Spinal cord (tissue), 10 donors: ENCODE results near the gene TEAD2. TPM values are rescaled to one million over a fixed set of nuclear protein-coding genes. Genes with fewer than 3 reads are reported as not detected.
A peak's percentile ranks its signal among the peaks of the same experiment; 100 is the strongest.
"Not testable (repeated sequence)": the region's sequence is repeated elsewhere in the genome, so short reads cannot be mapped to it uniquely, and the experiment has no call there.

Source experiments
- DNase-seq, 6 donors: peaks; one replicate each; pipeline versions ENCODE4 v3.0.0 to v3.0.0-alpha.2; 2013 to 2015; ENCODE audit warnings: low spot score in 6 of 6, low read depth in 4 of 6
- H3K27ac ChIP-seq: one replicate; pipeline ENCODE4 v1.5.1; 2013; ENCODE audit warnings: low read depth, low read length, control low read depth
- H3K27me3 ChIP-seq: one replicate; pipeline ENCODE4 v1.6.1; 2013; ENCODE audit warnings: low read length; ENCODE audit not compliant: control insufficient read depth, insufficient read depth
- H3K36me3 ChIP-seq: one replicate; pipeline ENCODE4 v1.6.1; 2013; ENCODE audit warnings: low read length; ENCODE audit not compliant: control insufficient read depth, insufficient read depth
- H3K4me1 ChIP-seq: one replicate; pipeline ENCODE4 v1.6.1; 2013; ENCODE audit warnings: low read length; ENCODE audit not compliant: control insufficient read depth, insufficient read depth
- H3K4me3 ChIP-seq: one replicate; pipeline ENCODE4 v1.5.1; 2013; ENCODE audit warnings: low read depth, low read length, control low read depth
- H3K9me3 ChIP-seq: one replicate; pipeline ENCODE4 v1.6.1; 2013; ENCODE audit warnings: low read length; ENCODE audit not compliant: control insufficient read depth, insufficient read depth
- WGBS: methylation state at CpG from one replicate; pipeline ENCODE4 v1.1.5; 2013; ENCODE audit warnings: missing lambda C conversion rate; ENCODE audit not compliant: insufficient coverage; 5-methylcytosine and 5-hydroxymethylcytosine counted together
- polyA plus RNA-seq, 2 donors: library from polyadenylated mRNA; unstranded; fragments of 120-200 nt; gene quantifications; one replicate each; pipeline ENCODE4 v1.2.1, GENCODE V29; 2013; ENCODE audit not compliant: insufficient read length in 2 of 2
- total RNA-seq, 2 donors: library from RNA; depleted of rRNA in 1 of 2; stranded (reverse); fragments of 120-200 nt in 1 of 2; fragments of >200 nt in 1 of 2; gene quantifications; one replicate each; pipeline versions ENCODE4 v1.2.3 to v1.2.4, GENCODE V29; 2013 to 2014
- donor health status: healthy.

TEAD2 gene
- total and polyA plus RNA-seq, 4 donors: 10.6 to 35.6 (median 33.3) TPM

DNA sequence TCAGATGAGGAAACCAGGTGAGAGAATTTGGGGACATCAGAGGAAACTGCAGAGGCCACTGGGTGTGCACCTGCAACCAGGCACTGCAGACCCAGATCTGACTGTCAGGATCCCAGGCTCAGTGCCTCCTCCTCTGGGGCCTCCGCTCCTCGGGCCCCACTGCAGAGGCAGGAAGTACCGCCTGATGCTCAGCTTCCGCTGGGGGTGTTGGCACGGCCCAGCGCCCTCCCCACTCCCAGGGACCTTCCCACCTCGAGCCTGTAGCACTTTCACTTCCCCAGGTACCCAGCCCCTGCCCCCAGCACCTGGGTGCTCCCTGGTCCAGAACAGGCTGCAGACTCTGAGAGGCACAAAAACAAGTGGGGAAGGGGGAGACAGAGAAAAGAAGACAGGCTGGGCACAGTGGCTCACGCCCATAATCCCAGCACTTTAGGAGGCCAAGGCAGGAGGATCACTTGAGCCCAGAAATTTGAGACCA, 28.4 kb downstream of the TEAD2 start:
- Histone ChIP-seq H3K27me3 (peaks cover 4% of the 10 kb centered on the region), H3K4me1 (peaks cover 15% of the 10 kb centered on the region), H3K27ac (no peak overlapping the region), H3K36me3 (peaks cover 9% of the 10 kb centered on the region), H3K4me3 (no peak overlapping the region), H3K9me3 (no peaks in the 10 kb centered on the region)
- DNase-seq: no peak
- 63% methylated on average over 6 of the region's 8 CpGs for WGBS

DNA sequence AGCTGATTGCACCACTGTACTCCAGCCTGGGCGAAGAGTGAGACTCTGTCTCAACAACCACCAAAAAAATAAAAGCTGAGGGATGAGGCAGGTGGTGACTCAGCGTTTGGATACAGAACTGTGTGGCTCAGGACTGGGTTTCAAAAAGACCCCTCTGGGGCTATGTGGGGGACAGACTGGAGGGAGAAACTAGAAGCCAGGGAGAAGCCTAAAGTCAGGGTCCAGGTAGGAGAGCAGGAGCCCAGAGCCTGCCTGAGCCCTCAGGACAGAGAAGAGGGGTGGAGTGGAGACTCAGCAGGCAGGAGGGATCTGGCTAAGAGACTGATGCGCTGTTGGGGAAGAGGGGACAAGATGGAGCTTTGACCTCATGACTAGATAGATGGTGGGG, 28.8 kb downstream of the TEAD2 start:
- Histone ChIP-seq H3K27me3 (peaks cover 2% of the 10 kb centered on the region), H3K27ac (no peak overlapping the region), H3K4me1 (peaks cover 11% of the 10 kb centered on the region), H3K4me3 (no peak overlapping the region), H3K36me3 (peaks cover 9% of the 10 kb centered on the region), H3K9me3 (no peaks in the 10 kb centered on the region)
- no peak for DNase-seq
- 89% methylated on average over 1 of the region's 3 CpGs for WGBS

DNA sequence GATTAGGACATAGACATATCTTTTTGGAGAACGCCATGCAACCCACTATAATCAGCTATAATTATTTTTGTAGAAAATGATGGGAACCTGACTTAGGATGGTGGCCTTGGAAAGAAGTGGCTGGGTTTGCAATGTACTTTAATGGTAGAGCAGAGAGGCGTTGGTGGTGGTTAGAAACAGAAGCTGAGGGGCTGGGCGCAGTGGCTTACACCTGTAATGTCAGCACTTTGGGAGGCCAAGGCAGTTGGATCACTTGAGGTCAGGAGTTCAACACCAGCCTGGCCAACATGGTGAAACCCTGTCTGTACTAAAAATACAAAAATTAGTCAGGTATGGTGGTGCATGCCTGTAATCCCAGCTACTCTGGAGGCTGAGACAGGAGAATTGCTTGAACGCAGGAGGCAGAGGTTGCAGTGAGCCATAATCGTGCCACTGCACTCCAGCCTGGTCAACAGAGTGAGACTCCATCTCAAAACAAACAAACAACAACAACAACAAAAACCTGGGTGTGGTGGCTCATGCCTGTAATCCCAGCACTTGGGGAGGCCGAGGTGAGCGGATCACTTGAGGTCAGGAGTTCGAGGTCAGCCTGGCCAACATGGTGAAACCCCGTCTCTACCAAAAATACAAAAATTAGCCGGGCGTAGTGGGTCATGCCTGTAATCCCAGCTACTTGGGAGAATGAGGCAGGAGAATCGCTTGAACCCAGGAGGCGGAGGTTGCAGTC, 29.4 kb downstream of the TEAD2 start:
- H3K9me3 ChIP-seq, H3K4me3 ChIP-seq, H3K4me1 ChIP-seq, H3K27ac ChIP-seq, H3K27me3 ChIP-seq, H3K36me3 ChIP-seq, DNase-seq: not testable (repeated sequence)
- WGBS: 98% methylated on average over 8 of the region's 13 CpGs

DNA sequence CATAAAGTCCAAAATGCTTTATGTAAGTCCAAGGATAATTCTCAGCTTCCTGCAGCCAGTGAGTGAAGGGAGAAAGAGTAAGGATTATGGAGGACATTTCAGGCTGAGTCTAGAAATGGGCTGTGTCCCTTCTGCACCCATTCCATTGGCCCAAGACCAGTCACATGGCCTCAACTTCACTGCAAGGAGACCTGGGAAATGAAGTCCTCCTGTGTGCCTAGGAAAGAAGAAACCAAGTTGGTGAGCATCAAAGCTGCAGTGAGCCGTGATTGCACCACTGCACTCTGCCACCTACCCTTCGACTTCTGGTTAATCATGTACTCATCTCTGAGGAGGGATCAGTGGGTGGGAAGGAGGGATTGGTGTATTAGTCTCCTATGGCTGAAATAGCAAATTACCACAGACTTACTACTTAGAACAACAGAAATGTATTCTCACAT, 30.6 kb downstream of the TEAD2 start:
- H3K27ac ChIP-seq: no peak overlapping the region
- H3K4me1 ChIP-seq: peaks cover 3% of the 10 kb centered on the region
- no peaks in the 10 kb centered on the region for H3K27me3 ChIP-seq
- no peak overlapping the region for H3K4me3 ChIP-seq
- peaks cover 4% of the 10 kb centered on the region for H3K36me3 ChIP-seq
- no CpG with 5 or more reads among the region's 2 CpGs for WGBS
- no peaks in the 10 kb centered on the region for H3K9me3 ChIP-seq
- peak in 3 of 6 donors; percentile 22 to 83 (median 70) for DNase-seq

DNA sequence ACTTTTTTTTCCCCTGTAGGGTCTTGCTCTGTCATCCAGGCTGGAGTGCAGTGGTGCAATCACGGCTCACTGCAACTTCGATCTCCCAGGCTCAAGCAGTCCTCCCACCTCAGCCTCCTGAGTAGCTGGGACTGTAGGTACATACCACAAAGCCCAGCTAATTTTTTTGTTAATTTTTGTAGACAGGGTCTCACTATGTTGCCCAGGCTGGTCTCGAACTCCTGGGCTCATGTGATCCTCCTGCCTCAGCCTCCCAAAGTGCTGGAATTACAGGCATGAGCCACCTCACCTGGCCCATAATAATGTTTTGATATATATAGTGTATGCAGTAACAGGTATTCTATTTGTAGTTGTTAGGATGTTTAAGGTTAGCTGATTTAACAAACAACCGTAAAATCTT, 31.0 kb downstream of the TEAD2 start:
- not testable (repeated sequence) for H3K4me3 ChIP-seq, H3K27ac ChIP-seq, H3K9me3 ChIP-seq, H3K36me3 ChIP-seq, DNase-seq, H3K27me3 ChIP-seq, H3K4me1 ChIP-seq
- WGBS: 100% methylated on average over 2 of the region's 4 CpGs

DNA sequence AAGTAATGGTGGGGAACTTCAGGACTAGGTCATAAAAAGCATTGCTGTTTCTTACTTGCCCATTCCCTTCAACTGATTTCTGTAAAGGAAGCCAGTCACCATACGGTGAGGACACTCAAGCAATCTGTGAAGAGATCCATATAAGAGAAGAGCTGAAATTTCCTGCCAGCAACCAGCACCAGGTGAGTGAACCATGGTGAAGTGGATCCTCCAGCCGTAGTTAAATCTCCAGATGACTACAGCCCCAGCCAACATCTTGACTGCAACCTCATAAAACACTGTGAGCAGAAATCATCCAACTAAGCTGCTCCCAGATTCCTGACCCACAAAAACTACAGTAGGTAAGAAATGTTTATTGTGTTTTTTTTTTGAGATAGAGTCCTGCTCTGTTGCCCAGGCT, 33.5 kb downstream of the TEAD2 start:
- no CpG with 5 or more reads among the region's 2 CpGs for WGBS
- DNase-seq: no peak

DNA sequence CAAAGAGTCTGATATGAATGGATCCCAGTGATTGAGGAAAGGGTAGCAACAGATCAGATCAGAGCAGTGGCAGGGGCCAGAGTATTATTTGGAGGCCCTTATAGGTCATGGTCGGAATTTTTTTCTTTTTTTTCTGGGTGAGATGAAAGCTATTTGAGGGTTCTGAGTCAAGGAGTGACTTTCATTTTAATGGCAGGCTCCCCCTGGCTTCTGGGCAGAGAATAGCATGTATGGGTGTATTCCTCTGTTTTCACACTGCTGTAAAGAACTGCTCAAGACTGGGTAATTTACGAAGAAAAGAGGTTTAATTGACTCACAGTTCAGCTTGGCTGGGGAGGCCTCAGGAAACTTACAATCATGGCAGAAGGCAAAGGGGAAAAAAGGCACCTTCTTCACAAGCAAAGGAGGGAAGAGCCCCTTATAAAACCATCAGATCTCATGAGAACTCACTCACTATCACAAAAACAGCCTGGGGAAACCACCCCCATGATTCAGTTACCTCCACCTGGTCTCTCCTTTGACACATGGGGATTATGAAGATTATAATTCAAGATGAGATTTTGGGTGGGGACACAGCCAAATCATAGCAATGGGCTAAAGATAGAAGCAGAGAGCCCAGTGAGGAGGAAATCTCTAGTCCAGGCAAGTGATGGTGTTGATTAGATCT, 34.2 kb downstream of the TEAD2 start:
- Histone ChIP-seq H3K4me1 (peaks cover 3% of the 10 kb centered on the region), H3K36me3 (peaks cover 5% of the 10 kb centered on the region), H3K9me3 (no peaks in the 10 kb centered on the region), H3K4me3 (no peak overlapping the region), H3K27ac (no peak overlapping the region), H3K27me3 (no peaks in the 10 kb centered on the region)
- 42% methylated on average over 1 of the region's 2 CpGs for WGBS
- no peak for DNase-seq

More for the DNA sequence above, 33.5 kb downstream of the TEAD2 start:
- Histone ChIP-seq H3K27me3 (no peaks in the 10 kb centered on the region), H3K4me3 (no peak overlapping the region), H3K27ac (no peak overlapping the region), H3K9me3 (no peaks in the 10 kb centered on the region), H3K4me1 (peaks cover 3% of the 10 kb centered on the region), H3K36me3 (peaks cover 5% of the 10 kb centered on the region)

DNA sequence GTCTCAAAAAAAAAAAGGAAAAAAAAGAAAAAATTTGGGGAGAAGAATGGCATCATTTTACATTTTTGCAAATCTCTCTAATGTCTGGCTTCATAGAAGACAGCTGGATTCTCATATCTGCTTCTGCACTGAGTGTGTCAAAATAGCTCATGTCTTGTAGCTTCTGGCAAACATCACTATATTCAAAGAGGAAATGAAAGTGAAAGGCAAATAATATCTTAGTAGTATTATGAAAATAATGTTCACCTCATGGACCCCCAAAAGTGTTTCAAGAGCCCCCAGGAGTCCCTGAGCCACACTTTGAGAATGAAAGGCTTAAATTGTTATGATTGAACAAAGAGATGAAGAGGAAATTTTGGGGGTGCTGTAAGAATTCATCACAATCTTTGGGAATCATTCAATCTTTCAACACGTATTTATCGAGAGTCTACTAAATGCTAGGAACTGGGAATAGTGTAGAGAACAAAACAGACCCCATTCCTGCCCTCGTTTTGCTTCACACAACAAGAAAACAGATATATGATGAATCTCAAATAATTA, 36.0 kb downstream of the TEAD2 start:
- Histone ChIP-seq H3K27me3 (no peaks in the 10 kb centered on the region), H3K4me1 (peaks cover 3% of the 10 kb centered on the region), H3K36me3 (peaks cover 5% of the 10 kb centered on the region), H3K9me3 (no peaks in the 10 kb centered on the region), H3K4me3 (no peak overlapping the region), H3K27ac (no peak overlapping the region)
- WGBS: no CpG with 5 or more reads among the region's 3 CpGs
- no peak for DNase-seq

DNA sequence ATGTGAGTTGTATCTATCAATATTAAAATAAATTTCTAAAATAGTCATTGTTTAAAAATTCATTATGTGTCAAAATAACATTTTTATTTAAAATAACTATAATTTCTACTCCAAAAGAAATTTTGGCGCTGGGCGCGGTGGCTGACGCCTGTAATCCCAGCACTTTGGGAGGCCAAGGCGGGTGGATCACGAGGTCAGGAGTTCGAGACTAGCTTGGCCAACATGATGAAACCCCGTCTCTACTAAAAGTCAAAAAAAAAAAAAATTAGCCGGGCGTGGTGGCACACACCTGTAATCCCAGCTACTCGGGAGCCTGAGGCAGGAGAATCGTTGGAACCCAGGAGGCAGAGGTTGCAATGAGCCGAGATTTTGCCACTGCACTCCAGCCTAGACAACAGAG, 36.5 kb downstream of the TEAD2 start:
- not testable (repeated sequence) for H3K36me3 ChIP-seq, H3K4me3 ChIP-seq, H3K27me3 ChIP-seq, H3K4me1 ChIP-seq, H3K9me3 ChIP-seq, DNase-seq, H3K27ac ChIP-seq
- 95% methylated on average over 11 of the region's 13 CpGs for WGBS
